Measurements from ENCODE around the gene ST6GALNAC4. TPM values are rescaled to one million over a fixed set of nuclear protein-coding genes. Genes with fewer than 3 reads are reported as not detected.

The ST6GALNAC4 gene
- total and polyA plus RNA-seq, 8 donors = 3.7 to 33.6 (median 13.0) TPM

GRCh38 chr9:127921557-127922120, 4.8 kb upstream of the ST6GALNAC4 start:
- DNase-seq = peak; percentile 81 to 85
- TF ChIP-seq POLR2A (IDR thresholded peaks at IDR 0.05) (no peak), CTCF (IDR thresholded peaks at IDR 0.05) (peak in 5 of 7 experiments; percentile 93 to 99 (median 96)), EP300 (IDR thresholded peaks at IDR 0.05) (no peak), POLR2AphosphoS5 (IDR thresholded peaks at IDR 0.05) (peak in 1 of 3 donors; percentile 33)
- Histone ChIP-seq H3K9me3 (no peaks in the 10 kb centered on the region), H3K4me1 (peaks cover 33 to 51% (median 40%) of the 10 kb centered on the region in 4 donors), H3K36me3 (no peaks in the 10 kb centered on the region), H3K4me3 (peak overlapping the region in 3 of 4 donors; percentile 7 to 31 (median 13)), H3K27me3 (peaks cover 0 to 29% (median 5%) of the 10 kb centered on the region in 3 donors), H3K27ac (no peak overlapping the region)
- 13 to 18% (median 15%) methylated on average over 31 to 45 of the region's 45 CpGs for WGBS, 5 donors
- intact Hi-C loops (cut with DNase I; ENCODE audit: low total_unique reads) = loop anchor here (5.0 kb wide), 1 partner anchor 329 kb away; no protein-coding TSS in a partner anchor

GRCh38 chr9:127920794-127921193, 4.0 kb upstream of the ST6GALNAC4 start:
- 77 to 87% (median 79%) methylated on average over 7 of the region's 7 CpGs for WGBS, 5 donors
- DNase-seq = no peak
- Histone ChIP-seq H3K27me3 (peaks cover 0 to 22% (median 0%) of the 10 kb centered on the region in 3 donors), H3K4me1 (peaks cover 41 to 57% (median 45%) of the 10 kb centered on the region in 4 donors), H3K9me3 (no peaks in the 10 kb centered on the region), H3K27ac (no peak overlapping the region), H3K4me3 (no peak overlapping the region), H3K36me3 (no peaks in the 10 kb centered on the region)
- TF ChIP-seq CTCF (IDR thresholded peaks at IDR 0.05) (no peak), EP300 (IDR thresholded peaks at IDR 0.05) (no peak), POLR2AphosphoS5 (IDR thresholded peaks at IDR 0.05) (no peak), POLR2A (IDR thresholded peaks at IDR 0.05) (no peak)
- intact Hi-C loops (cut with DNase I; ENCODE audit: low total_unique reads) = loop anchor here (5.0 kb wide), 1 partner anchor 328 kb away; no protein-coding TSS in a partner anchor

GRCh38 chr9:127919253-127919815, 2.5 kb upstream of the ST6GALNAC4 start:
- DNase-seq = peak; percentile 73 to 83
- H3K9me3 ChIP-seq = no peaks in the 10 kb centered on the region
- intact Hi-C loops (cut with DNase I; ENCODE audit: low total_unique reads) = no loop called here
- H3K4me3 ChIP-seq = no peak overlapping the region
- H3K4me1 ChIP-seq = peaks cover 54 to 71% (median 58%) of the 10 kb centered on the region in 4 donors
- 22 to 46% (median 38%) methylated on average over 8 of the region's 8 CpGs for WGBS, 5 donors
- peaks cover 0 to 4% (median 0%) of the 10 kb centered on the region in 4 donors for H3K36me3 ChIP-seq
- peaks cover 0 to 8% (median 0%) of the 10 kb centered on the region in 3 donors for H3K27me3 ChIP-seq
- TF ChIP-seq POLR2AphosphoS5 (IDR thresholded peaks at IDR 0.05) (peak in 2 of 3 donors; percentile 77 to 93), CTCF (IDR thresholded peaks at IDR 0.05) (no peak), EP300 (IDR thresholded peaks at IDR 0.05) (no peak)
- H3K27ac ChIP-seq = peak overlapping the region; percentile 52 to 84 (median 61)

- peak overlapping the region; percentile 52 to 84 (median 61) for H3K27ac ChIP-seq
- H3K9me3 ChIP-seq = no peaks in the 10 kb centered on the region
- no peak overlapping the region for H3K4me3 ChIP-seq
- H3K36me3 ChIP-seq = peaks cover 0 to 8% (median 6%) of the 10 kb centered on the region in 4 donors
- H3K27me3 ChIP-seq = peaks cover 0 to 7% (median 0%) of the 10 kb centered on the region in 3 donors
- H3K4me1 ChIP-seq = peaks cover 57 to 74% (median 61%) of the 10 kb centered on the region in 4 donors
- WGBS, 5 donors = 78 to 83% (median 82%) methylated on average over 8 of the region's 8 CpGs
- TF ChIP-seq POLR2A (IDR thresholded peaks at IDR 0.05) (no peak), EP300 (IDR thresholded peaks at IDR 0.05) (no peak), CTCF (IDR thresholded peaks at IDR 0.05) (no peak), POLR2AphosphoS5 (IDR thresholded peaks at IDR 0.05) (no peak)
- DNase-seq = peak in 1 of 2 donors; percentile 43
- intact Hi-C loops (cut with DNase I; ENCODE audit: low total_unique reads) = no loop called here
Measured at GRCh38 chr9:127918183-127919107, 1.6 kb upstream of the ST6GALNAC4 start.

Data from stomach (tissue), 9 donors.